HG02610 (cell line): ENCODE data around the gene SLC17A2.

Source experiments
- ATAC-seq: cut with Tn5 transposase; IDR thresholded peaks from one replicate; pipeline ENCODE4 v1.9.1; 2021; ENCODE audit warnings: mild to moderate bottlenecking, moderate library complexity; ENCODE audit not compliant: unreplicated experiment

SLC17A2 gene

GRCh38 chr6:25888626-25889025 is 41.9 kb downstream of the SLC17A2 start:
- ATAC-seq: no peak

- no peak for ATAC-seq
These were observed 44.4 kb downstream of the SLC17A2 start for GRCh38 chr6:25886066-25886465.

DNA sequence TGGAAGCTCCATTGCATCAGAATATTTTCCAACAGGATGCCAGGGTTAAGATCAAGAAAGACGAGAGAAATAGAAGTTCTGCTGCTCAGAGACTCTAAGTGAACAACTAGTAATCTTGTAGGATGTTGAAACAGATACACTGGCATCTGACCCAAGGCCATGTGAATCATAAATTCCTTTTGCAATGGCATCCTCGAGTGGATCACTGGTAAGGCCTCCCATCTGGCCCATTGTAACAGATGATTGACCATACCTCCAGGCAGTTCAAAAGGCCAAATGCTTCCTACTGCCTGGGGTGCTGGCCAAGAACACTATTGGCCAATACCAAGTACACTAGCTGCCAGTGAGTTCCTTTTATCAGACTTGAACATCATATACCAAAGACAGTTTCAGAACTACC is 46.5 kb downstream of the SLC17A2 start:
- no peak for ATAC-seq

DNA sequence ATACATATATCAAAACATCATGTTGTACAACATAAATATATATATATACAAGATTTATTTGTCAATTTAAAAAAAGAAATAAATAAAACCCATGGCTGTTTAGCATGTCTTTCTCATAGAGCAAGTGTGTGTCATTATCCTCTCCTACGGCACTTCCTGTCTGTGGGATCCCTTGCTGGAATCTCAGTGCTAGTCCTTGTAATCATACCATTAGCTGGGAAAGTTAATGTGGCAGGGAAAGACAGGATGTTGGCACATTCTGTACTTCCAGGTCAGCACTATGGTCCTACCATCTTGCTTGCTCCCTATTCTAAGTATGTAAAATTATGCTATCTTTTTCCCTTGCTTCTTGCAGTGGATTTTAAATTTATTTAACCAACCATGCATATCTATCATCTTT is 47.0 kb downstream of the SLC17A2 start:
- ATAC-seq: no peak

- ATAC-seq: no peak
These were observed 48.4 kb downstream of the SLC17A2 start for GRCh38 chr6:25882051-25882496.

DNA sequence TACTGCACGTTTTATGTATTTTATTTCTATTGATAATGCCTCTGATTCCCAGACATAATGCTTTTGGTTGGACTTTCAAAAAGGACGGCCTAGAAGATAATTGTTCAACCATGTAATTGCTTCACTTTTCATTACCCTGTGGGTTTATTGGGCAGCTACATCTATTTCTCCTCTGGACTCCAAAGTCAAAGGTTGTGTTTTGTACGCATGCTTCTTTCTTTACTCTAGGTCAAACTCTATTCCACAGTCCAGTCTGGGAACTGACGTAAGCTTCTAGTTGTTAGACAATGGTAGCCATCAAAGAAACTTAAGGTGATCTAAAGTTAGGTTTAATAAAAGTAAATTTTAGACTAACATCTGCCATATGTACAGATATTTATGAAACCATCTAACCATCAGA is 49.9 kb downstream of the SLC17A2 start:
- no peak for ATAC-seq

- no peak for ATAC-seq
These were observed 51.7 kb downstream of the SLC17A2 start for GRCh38 chr6:25878721-25879322.

DNA sequence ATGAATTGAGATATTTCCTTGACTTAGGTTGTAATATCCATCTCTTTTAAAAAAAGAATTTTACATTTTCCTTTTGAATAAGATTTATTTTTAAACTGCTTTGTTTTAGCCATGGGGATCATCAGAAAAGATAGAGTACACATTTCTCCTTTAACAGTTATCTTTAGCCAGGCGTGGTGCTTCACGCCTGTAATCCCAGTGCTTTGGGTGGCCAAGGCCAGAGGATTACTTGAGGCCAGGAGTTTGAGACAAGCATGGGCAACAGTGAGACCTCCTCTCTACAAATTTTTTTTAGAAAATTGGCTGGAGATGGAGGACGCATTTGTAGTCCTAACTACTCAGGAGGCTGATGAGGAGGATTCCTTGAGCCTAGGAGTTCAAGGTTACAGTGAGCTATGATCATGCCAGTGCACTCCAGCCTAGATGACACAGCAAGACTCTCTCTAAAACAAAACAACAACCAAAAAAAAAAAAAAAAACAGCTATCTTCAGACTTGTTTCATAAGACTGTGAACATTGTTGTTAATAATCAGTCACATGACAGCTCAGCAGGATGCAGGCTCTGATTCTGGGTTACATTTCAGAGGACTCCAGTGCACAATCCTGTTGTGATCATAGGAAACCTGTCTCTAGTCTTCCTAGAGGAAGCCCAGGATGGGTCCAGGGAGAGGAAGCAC is 54.4 kb downstream of the SLC17A2 start:
- ATAC-seq: no peak

DNA sequence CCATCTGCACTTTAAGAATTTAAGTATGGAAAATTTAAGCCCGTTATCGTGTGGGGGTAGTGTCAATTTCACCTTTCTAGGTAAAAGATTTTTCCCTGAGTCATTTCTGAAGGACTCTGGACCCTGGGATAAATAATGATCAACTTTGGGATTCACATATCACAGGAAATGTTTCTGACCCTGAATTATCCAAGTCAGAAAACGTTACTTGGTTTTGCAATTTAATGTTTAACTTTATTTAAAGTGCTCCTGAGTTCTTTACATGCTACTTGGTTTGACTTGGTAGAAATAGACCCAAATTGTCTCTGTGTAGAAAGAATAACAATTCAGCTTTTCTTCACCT is 55.0 kb downstream of the SLC17A2 start:
- ATAC-seq: no peak

DNA sequence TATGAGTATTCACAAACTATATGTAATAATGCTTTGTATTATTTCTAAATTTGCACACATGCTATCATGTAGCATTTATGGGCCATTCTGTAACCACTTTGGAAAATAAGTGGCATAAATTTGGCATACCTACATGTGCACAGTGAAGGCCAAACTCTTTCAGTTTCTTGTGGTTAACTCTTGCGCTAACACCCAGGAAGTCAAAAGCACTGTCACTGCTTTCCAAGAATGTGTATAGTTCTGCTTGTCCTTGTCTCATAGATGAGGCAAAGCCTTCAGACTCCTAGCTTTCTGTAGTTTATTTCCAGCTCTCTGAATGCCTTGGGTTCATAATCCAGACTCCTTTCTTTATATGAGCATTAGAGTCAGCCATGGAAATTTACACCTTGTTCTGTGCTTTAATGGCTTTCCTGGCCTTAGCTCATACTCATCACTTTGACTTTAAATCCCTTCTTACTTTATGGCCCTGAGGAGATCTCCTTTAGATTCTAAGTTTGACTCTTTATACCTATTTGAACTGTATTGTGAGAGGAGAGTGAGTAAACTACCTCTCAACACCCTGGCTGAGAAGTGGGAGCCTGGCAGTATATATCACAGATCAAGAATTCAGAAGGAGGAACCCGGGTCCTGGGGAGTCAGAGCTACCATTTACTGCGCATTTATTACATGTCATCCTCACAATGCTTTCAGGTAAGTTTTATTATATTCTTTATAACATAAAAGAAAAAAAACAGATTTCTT is 55.5 kb downstream of the SLC17A2 start:
- no peak for ATAC-seq

DNA sequence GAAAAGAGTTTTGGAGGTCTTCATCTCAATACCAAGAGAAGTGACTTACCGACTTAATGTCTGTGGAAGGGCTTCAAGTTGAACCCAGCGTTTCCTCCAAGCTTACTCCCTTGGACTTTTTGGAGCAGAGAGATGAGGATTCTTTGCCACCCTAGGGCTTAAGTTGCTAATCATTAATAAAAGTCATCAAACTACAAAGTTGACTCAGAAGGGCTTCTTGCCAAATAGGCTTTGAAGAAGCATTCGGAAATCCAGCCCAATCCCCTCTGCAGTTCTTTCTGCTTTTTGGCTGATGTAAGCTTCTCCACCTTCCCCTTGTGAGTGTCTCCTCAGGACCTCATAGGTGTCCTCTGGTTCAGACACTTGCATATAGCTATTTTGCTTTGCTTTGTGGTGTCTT is 56.4 kb downstream of the SLC17A2 start, which contains the start of gene SLC17A3:
Gene SLC17A3, minus strand, starts transcription at position 126 of the 400 bp plus-strand sequence. CDS start 5,856 bp downstream, outside the sequence.
- no peak for ATAC-seq

DNA sequence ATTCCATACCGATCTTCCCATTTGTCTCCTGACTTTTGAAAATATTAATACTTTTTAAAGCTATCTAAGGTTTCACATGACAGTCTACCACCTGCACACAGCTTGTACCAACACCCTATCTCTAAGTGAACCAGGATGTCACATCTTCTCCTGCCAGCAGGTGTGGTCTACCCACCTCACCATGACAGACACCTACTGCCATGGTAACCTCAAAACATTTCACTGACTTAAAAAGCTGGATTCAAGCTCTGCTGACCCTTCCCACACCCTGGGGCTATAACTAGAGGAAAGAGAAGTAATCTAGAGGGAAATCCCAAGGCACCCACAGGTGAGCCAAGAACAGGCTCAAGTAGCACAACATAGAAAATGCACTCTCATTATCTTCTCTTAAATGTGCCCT is 57.7 kb downstream of the SLC17A2 start:
- ATAC-seq: no peak

- ATAC-seq: no peak
These were observed 60.7 kb downstream of the SLC17A2 start for GRCh38 chr6:25869840-25870239.

- ATAC-seq: no peak
These were observed 61.9 kb downstream of the SLC17A2 start for GRCh38 chr6:25868436-25869183.

- no peak for ATAC-seq
These were observed 64.5 kb downstream of the SLC17A2 start for GRCh38 chr6:25866011-25866410.

GRCh38 chr6:25863360-25863759 is 67.1 kb downstream of the SLC17A2 start:
- no peak for ATAC-seq
